Stimulated activated CD4-positive, alpha-beta T cell treated with anti-CD3 and anti-CD28 coated beads, TNF-alpha, amount 100 ng/mL, for 24 hours (primary cell): ENCODE results near the gene ANK3.

ENCODE experiments used
- DNase-seq, 3 experiments: peaks; one replicate each; pipeline ENCODE4 v3.0.0-alpha.2; 2020; ENCODE audit warnings: low read depth in 3 of 3

Gene ANK3

DNA sequence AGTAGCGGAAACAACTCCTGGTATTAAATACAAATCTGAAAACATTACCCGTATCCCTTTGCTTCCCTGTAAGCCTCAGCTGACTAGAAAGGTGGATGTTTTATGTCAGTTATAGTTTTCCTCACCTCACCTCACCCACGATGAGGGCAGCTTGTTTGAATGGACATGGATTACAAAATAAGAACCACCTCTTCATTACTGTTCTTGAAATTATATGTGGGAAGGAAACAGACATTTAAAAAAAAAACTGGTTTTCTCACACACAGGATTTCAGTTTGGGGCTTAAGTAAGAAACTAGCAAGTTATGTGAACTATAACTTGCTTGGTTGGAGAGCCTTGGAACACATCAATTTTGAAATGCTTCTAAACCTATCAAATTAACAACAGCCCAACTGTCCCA, 250.4 kb downstream of the ANK3 start:
- DNase-seq: no peak

DNA sequence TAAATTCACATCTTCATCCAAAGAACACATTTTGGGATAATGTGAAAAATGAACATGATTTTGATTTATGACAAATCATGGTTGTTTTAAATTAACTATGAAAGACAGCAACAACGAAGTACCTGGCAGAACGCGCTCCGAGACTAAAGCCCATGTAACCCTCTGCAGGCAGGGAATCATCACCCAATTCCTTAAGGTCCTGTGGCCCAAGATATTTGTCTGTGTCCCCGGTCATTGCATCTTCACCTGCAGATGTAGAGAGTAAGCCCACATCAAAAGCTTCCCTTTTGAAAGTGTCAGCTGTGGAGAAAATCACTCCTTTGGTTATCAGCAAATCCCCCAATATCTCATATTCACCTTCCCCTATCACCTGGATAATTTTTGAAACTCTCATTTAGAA, 250.8 kb downstream of the ANK3 start:
- DNase-seq: no peak

DNA sequence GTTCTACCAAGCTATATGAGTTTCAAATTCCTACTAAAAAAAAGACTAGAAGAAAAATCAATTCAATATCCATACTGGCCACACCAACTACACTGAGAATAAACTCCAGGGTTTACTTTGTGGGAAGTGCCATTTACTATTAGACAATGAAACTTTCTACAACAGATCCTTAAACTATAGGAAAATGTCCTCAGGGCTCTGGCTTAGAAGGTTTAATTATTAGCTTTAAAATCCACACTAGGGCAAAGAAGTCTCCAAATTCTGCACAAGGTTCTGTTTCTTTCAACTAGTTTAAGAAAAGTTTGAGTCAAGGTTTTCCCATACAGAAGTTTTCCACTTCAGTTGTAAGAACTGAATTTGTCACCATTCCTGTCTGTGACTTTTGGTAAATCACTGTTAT, 251.6 kb downstream of the ANK3 start:
- DNase-seq: no peak

DNA sequence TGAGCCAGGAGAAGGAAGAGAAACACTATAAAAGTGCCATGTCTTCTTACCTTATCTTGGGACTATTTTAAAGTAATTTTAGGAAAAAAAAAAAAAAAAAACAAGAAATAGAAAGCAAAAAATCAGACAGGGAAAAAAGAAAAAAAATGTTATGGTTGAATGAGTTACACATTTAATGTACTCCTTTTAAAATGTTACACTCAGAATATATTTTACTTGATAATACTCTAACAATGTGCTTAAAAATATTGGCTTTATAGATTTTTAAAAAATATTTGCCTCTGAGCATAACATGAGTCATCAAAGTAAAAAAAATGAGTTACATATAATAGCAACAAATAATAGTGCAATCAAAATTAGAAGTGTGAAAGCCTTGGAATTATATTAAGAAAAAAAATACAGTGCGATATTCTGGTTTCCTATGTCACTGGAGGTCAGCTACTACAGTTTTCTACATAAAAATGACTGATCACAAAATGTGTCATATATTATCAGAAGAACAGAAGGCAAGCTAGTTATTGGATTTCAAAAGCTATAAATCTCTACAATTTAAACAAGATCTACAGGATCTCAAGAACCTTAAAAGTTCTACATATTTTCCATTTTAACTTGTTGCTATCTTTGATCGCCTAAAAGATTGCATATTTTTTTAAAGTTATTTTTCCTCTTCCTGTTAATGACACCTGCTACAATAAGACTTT, 252.2 kb downstream of the ANK3 start:
- DNase-seq: no peak

GRCh38 chr10:60135020-60135419, 254.7 kb downstream of the ANK3 start:
- DNase-seq: no peak

DNA sequence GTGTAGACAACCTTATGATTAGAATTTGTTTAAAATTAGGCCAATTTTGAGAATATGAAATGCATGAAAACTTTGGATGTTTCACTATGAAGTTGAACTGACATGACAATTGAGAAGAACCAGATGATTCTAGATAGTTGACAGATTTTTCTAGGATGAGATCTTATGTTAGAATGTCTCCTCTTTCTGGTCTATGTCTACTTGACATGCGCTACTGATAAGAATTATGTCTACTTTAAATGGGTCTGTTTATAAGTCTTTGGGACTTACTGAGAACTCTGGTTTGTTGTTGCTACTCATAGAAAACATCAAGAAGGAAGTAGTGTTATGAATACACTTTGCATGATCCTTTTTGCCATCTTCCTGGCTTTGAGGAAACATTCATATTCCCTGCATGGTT, 255.1 kb downstream of the ANK3 start:
- DNase-seq: no peak

- DNase-seq: no peak
Observed at GRCh38 chr10:60130130-60130579, 259.5 kb downstream of the ANK3 start.

GRCh38 chr10:60125895-60126294, 263.8 kb downstream of the ANK3 start:
- no peak for DNase-seq

DNA sequence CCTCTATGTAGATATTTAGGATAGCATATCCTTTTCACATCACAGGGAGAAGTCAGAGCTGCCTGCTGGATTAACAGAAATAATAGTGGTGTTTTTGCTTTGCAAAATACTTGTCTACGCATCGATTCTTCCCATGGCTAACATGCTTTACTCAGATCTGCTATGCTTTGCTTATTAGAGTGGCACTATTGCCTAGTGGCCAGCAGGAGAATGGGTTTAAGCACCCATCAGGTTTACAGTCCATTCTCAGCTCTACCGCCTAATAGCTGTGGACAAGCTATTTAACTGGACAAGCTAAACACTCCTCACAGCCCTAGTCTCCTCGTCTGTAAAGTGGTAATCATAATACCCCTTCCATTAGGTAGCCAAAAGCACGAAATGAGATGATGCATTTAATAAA, 265.1 kb downstream of the ANK3 start:
- DNase-seq: no peak

DNA sequence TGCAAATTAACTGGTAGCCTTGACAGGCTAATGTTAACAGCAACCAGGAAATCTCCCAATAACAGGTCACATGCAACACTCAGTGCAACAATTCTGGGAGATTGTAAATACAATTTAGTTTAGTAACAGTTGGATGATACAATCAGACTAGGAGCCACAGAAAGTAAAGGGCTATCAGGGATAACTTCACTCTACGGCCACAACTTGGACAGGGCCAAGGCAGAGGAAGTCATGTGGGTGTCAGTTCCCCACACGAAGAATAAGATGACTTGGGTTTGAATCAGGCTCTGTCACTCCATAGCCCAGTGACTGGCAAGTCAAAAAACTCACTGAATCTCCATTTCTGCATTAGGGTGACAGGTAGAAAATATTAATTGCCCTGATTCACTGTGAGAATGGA, 266.0 kb downstream of the ANK3 start:
- no peak for DNase-seq

DNA sequence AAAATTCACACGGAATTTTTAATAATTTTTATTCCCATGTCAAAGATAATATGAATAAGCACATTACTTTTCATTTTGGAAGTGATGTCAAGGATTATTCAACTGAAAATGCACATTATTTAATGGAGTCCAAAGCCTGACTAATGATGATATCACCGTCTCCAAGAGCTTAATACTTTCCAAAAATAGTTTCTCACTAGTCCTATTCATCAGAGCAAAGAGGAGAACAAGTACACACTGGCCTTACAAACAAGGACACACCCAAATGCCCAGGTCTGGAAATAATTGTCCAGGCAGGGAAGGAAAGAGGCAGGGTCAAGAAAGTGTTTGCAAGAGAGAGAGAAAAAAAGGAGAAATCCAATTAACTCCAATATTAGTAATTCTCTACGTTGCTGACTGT, 266.5 kb downstream of the ANK3 start:
- no peak for DNase-seq

GRCh38 chr10:60122190-60122589, 267.5 kb downstream of the ANK3 start:
- DNase-seq: no peak

DNA sequence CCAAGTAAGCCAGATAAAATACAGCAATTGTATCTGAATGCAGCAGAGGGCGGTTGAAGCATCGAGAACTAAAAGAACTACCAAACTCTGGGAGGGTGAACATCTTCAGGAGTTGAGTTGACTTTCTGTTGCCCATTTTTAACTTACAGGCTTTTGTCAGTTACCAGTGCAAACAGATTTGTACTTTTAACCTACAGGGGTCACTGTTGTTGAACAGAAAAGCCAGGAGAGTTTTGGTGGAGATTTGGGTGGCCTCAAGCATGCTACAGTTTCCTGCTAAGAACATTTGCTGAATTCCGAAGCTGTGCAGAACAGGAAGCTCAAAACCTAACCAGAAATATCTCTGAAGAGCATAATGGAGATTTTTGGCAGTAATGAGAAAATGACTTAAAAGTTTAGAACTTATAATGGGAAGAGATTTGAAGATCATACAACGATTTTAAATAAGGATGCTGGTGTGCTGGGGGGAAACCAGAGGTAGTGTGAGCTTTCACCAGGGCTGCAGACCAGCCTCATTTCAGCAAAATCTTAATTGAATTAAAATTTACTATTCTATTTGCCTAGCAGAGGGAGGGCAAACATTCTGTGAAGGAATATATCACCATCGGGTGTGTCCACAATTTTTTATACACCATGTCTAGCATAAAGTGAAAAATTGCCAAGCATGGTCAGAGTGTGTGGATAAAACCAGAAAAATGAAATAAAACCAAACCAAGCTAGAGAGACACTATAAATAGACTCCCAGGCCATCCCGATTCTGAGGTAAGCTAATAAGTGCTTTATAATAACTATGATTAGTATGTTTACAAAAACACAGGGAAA, 274.7 kb downstream of the ANK3 start:
- no peak for DNase-seq

GRCh38 chr10:60110739-60111138, 278.9 kb downstream of the ANK3 start:
- DNase-seq: no peak

GRCh38 chr10:60107308-60107976, 282.2 kb downstream of the ANK3 start:
- DNase-seq: no peak

GRCh38 chr10:60105295-60105695, 284.4 kb downstream of the ANK3 start:
- no peak for DNase-seq

- DNase-seq: no peak
Observed at GRCh38 chr10:60101821-60102220, 287.9 kb downstream of the ANK3 start.

DNA sequence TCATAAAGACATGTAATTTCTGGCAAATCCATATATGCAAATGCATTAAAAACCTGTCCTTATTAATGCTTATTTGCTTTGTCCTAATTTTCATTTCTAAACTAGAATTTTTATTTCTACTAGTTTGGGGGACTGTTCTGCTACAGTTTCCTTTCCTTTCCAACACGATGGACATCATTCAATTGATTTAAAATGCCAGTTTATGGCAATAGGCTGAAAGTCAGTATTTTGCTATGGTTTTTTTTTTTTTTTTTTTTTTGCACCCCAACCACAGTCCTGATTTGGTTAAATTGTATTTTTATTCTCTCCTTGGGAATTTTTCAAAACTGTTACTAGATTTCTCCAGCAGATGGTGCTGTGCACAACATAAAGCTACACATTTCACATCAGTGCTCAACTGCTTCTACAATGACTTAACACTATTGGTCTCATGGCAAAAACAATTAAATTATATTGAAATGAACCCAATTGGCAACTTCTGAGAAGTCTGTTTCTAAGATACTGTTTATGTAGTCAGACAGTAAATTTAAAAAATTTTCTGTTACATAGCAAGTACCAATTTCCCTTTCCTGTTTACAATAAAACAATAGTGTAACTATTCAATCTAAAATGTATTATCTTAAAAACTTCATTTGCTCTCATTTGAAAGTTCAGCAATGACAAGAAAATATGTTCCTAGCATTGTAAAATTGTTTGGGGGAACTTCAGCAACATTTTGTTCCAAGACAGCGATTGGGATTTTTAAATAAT, 289.5 kb downstream of the ANK3 start:
- DNase-seq: no peak

- no peak for DNase-seq
Observed at GRCh38 chr10:60098677-60099601, 290.7 kb downstream of the ANK3 start.

DNA sequence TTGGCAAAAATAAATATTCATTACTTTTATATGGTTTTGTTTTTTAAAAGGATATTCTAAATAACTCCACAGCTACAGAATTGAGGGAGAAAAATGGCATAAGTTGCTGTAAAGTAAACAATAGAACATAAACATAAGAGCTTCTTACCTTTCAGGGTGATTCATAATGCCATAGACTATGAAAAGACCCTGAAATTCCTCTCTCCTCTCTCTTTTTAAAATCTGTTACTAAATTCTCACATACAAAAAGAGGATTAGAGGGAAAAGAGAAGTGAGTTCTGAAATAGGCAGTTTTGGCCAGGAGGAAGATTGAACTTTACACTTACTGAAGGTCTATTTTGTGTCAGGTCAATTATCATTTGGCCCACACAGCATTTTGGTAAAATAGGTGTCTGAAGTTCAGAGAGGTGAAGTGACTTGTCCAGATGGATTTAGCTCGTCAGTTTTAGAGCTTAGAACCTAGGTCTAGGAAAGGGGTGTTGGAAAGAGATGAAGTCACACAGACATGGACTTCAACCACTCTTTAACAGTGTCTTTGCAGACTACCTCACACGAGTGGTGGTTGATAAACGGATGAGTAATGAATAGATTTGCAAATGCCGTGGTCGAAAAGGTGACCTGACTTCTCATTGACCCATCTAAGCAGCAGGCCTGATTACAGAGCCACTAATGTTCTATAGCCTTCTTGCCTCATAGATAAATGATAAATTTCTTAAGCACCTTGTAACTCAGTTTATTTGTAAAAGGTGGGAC, 292.7 kb downstream of the ANK3 start:
- no peak for DNase-seq
